Left ventricle myocardium inferior (tissue), 1 donor: Measurements from ENCODE around the gene C19orf53. TPM values are rescaled to one million over a fixed set of nuclear protein-coding genes. Genes with fewer than 3 reads are reported as not detected.

Experiments
- DNase-seq: peaks from one replicate; pipeline ENCODE4 v3.0.0-alpha.2; 2020
- H3K27ac ChIP-seq: fragments of 200-600 bp; replicated peaks from 2 replicates; pipeline ENCODE4 v1.8.0; 2021
- H3K27me3 ChIP-seq: fragments of 200-600 bp; 2 replicates; pipeline ENCODE4 v1.8.0; 2021; ENCODE audit warnings: low read depth
- H3K36me3 ChIP-seq: fragments of 200-600 bp; 2 replicates; pipeline ENCODE4 v1.8.0; 2021
- H3K4me1 ChIP-seq: fragments of 200-600 bp; 2 replicates; pipeline ENCODE4 v1.8.0; 2021
- H3K4me3 ChIP-seq: fragments of 200-600 bp; 2 replicates; pipeline ENCODE4 v1.8.0; 2021; ENCODE audit warnings: mild to moderate bottlenecking, moderate library complexity
- H3K9me3 ChIP-seq: fragments of 200-600 bp; replicated peaks from 2 replicates; pipeline ENCODE4 v1.8.0; 2021
- intact Hi-C: fragments of 100-400 bp; cut with micrococcal nuclease; formaldehyde crosslinking; loops from one replicate; pipeline ENCODE4 v1.11.0; 2022
- total RNA-seq: library from RNA; stranded (reverse); fragmentation: NEBNext Ultra II Directional; extraction: Animal tissue kit (Norgen Biotek cat#: 25700); gene quantifications from one replicate; pipeline ENCODE4 v1.2.1, GENCODE V29; 2021
- TF ChIP-seq, protein P1 (sequence below): fragments of 200-600 bp; IDR thresholded peaks from 2 replicates; pipeline ENCODE4 v1.8.0; 2021; ENCODE audit warnings: antibody characterized with exemption, mild to moderate bottlenecking, borderline replicate concordance
- donor health status: DM: no; HTN: yes; CAD: no; lungs with severe emphysema.

C19orf53 gene
- total RNA-seq, 1 donor from 2014 or later = 97.7 TPM

DNA sequence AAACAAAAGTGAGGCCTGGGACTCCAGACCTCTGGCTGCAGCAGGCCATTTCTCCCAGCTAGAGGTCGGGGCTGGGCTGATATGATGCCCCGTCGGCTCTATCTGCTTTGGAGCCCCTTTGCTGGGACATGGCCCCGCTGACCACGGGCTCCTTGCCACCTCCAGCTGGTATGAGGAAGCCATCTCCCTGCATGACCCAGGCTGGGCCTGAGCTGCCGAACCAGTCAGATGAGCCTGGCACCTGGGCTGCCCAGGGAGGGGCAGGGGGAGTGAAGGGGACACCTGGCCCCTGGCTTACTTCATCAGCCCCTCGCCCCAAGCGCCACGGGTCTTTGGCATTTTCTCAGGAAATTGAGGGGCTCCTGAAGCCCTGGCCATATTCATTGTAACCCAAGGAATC is 28.8 kb downstream of the C19orf53 start:
- Histone ChIP-seq H3K36me3 (peaks cover 10% of the 10 kb centered on the region), H3K9me3 (no peaks in the 10 kb centered on the region), H3K27ac (no peak overlapping the region), H3K27me3 (no peaks in the 10 kb centered on the region), H3K4me3 (no peak overlapping the region), H3K4me1 (no peaks in the 10 kb centered on the region)
- TF ChIP-seq, protein P1, sequence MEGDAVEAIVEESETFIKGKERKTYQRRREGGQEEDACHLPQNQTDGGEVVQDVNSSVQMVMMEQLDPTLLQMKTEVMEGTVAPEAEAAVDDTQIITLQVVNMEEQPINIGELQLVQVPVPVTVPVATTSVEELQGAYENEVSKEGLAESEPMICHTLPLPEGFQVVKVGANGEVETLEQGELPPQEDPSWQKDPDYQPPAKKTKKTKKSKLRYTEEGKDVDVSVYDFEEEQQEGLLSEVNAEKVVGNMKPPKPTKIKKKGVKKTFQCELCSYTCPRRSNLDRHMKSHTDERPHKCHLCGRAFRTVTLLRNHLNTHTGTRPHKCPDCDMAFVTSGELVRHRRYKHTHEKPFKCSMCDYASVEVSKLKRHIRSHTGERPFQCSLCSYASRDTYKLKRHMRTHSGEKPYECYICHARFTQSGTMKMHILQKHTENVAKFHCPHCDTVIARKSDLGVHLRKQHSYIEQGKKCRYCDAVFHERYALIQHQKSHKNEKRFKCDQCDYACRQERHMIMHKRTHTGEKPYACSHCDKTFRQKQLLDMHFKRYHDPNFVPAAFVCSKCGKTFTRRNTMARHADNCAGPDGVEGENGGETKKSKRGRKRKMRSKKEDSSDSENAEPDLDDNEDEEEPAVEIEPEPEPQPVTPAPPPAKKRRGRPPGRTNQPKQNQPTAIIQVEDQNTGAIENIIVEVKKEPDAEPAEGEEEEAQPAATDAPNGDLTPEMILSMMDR = no peak
- no peak for DNase-seq
- intact Hi-C loops = no loop called here

DNA sequence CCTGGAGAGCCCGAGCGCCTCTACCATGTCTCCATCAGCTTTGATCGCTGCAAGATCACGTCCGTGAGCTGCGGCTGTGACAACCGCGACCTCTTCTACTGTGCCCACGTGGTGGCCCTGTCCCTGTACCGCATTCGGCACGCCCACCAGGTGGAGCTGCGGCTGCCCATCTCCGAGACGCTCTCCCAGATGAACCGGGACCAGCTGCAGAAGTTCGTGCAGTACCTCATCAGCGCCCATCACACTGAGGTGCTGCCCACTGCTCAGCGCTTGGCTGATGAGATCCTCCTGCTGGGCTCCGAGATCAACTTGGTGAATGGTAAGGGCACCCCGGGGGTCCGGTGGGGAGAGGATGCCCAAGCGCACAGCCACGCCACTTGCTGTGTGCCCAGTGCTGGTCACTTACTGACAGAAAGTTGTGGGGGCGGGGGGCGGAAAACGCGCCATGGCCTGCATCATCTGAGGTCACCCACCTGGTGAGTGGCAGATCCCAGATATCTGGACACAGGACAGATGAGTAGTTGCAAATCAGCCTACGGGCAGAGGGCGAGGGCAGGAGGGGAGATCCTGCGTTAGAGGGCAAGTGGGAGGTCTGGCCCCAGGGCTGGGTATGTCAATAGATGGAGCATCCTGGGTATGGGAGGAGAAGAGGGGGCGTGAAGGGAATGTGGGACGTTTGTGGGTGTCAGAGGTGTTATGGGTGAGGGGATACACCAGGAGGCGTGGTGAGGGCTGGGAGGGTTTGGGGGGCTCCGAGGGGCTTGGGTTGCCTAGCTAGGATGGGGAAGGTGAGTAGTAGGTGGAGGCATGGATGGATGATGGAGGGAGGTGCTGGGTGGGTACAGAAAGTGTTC is 30.8 kb downstream of the C19orf53 start:
- H3K9me3 ChIP-seq = no peaks in the 10 kb centered on the region
- no peak for DNase-seq
- peaks cover 22% of the 10 kb centered on the region for H3K36me3 ChIP-seq
- no peak overlapping the region for H3K27ac ChIP-seq
- TF ChIP-seq, protein P1 = peak; percentile 68
- intact Hi-C loops = no loop called here
- H3K27me3 ChIP-seq = no peaks in the 10 kb centered on the region
- no peak overlapping the region for H3K4me3 ChIP-seq
- no peaks in the 10 kb centered on the region for H3K4me1 ChIP-seq

DNA sequence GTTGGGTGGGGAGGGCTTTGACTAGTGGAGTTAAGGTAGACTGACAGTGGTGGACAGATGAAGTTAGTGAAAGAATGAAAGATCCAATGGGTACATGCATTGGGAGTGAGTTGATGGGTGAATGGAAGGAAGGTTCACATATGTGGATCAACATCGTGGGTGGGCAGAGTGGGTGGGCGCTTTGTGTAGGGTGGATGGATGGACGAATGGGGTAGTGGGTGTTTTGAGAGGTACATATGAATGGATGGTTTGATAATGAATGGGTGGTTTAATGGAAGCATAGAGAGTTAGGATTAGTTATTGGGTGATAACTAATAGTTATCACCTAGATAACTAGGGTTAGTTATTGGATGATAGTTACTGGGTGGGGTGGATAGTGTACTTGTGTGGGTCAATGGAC is 32.5 kb downstream of the C19orf53 start:
- intact Hi-C loops = no loop called here
- DNase-seq = no peak
- Histone ChIP-seq H3K27me3 (no peaks in the 10 kb centered on the region), H3K27ac (no peak overlapping the region), H3K4me3 (no peak overlapping the region), H3K36me3 (peaks cover 27% of the 10 kb centered on the region), H3K9me3 (no peaks in the 10 kb centered on the region), H3K4me1 (no peaks in the 10 kb centered on the region)
- TF ChIP-seq, protein P1 = no peak

DNA sequence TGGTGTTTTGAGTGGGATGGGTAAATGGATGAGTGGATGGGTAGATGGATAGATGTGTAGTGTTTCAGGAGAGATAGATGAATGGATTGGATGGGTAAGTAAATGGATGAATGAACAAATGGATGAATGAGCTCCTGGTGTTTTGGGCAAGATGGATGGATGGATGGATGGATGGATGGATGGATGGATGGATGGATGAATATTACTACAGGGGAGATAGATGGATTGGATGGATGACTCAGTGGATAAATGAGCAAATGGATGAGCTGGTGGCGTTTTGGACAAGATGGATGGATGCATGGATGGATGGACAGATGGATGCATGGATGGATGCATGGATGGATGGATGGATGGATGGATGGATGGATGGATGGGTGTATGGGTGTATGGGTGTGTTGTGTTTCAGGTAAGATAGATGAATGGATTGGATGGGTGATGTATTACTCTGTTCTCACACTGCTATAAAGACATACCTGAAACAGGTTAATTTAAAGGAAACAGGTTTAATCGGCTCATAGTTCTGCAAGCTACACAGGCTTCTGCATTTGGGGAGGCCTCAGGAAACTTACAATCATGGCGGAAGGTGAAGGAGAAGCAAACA is 33.3 kb downstream of the C19orf53 start:
- H3K36me3 ChIP-seq = peaks cover 28% of the 10 kb centered on the region
- H3K4me1 ChIP-seq = no peaks in the 10 kb centered on the region
- no peak overlapping the region for H3K4me3 ChIP-seq
- TF ChIP-seq, protein P1 = no peak
- DNase-seq = no peak
- H3K27me3 ChIP-seq = no peaks in the 10 kb centered on the region
- no peaks in the 10 kb centered on the region for H3K9me3 ChIP-seq
- no peak overlapping the region for H3K27ac ChIP-seq
- intact Hi-C loops = no loop called here

DNA sequence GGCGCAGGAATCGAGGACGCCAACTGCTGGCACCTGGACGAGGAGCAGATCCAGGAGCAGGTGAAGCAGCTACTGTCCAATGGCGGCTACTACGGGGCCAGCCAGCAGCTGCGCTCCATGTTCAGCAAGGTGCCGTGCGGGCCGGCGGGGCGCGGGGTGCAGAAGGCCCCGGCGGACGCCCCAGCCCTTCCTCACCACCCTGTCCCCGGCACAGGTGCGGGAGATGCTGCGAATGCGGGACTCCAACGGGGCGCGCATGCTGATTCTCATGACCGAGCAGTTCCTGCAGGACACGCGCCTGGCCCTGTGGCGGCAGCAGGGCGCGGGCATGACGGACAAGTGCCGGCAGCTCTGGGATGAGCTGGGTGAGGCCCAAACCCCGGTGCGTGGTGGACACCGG is 34.6 kb downstream of the C19orf53 start:
- TF ChIP-seq, protein P1 = no peak
- Histone ChIP-seq H3K27ac (no peak overlapping the region), H3K4me1 (no peaks in the 10 kb centered on the region), H3K36me3 (peaks cover 33% of the 10 kb centered on the region), H3K27me3 (no peaks in the 10 kb centered on the region), H3K4me3 (no peak overlapping the region), H3K9me3 (no peaks in the 10 kb centered on the region)
- intact Hi-C loops = no loop called here
- no peak for DNase-seq
